GM12878 (cell line): ENCODE results near the gene NCKAP5L. TPM values are rescaled to one million over a fixed set of nuclear protein-coding genes. Genes with fewer than 3 reads are reported as not detected.

ENCODE experiments used
- ATAC-seq: fragments of 200-7000 bp; cut with Tn5 transposase; 3 replicates; pipeline ENCODE4 v1.9.1; 2020; ENCODE audit warnings: mild to moderate bottlenecking, moderate library complexity
- BruUV-seq: library from RNA; stranded (reverse); fragments of 400-500 nt; replicated peaks from 2 replicates; lab custom pipeline; 2021; lab: Mats Ljungman, UMichigan
- CTCF ChIA-PET: fragments of 300-600 bp; sonication (Branson Sonifier 250); formaldehyde crosslinking; extraction: SDS; loops from one replicate; lab custom pipeline; 2021; ENCODE audit warnings: inconsistent platforms; lab: Yijun Ruan, JAX
- POLR2A ChIA-PET: fragments of 350-600 bp; formaldehyde crosslinking; extraction: SDS; loops from one replicate; lab custom pipeline; 2021; ENCODE audit warnings: inconsistent platforms; lab: Charles Lee
- RAD21 ChIA-PET: fragments of 300-600 bp; sonication (Branson Sonifier 250); formaldehyde crosslinking; loops from one replicate; lab custom pipeline; 2023; ENCODE audit warnings: antibody characterized with exemption; ENCODE audit not compliant: unreplicated experiment; lab: Charles Lee
- SMC1A ChIA-PET: fragments of 300-600 bp; sonication (Branson Sonifier 250); formaldehyde crosslinking; loops from one replicate; lab custom pipeline; 2023; ENCODE audit not compliant: unreplicated experiment, uncharacterized antibody; lab: Charles Lee
- DNase-seq: peaks from one replicate; pipeline ENCODE4 v3.0.0-alpha.2; 2011; ENCODE audit warnings: low read depth, low spot score
- FAIRE-seq: peaks from 3 replicates; lab custom pipeline; 2011; peaks lifted over from hg19 to GRCh38; lab: Jason Lieb, UNC
- H2AFZ ChIP-seq: 2 replicates; pipeline ENCODE4 v1.6.0; 2011; ENCODE audit warnings: low read depth, low read length, control low read depth; ENCODE audit not compliant: control insufficient read depth
- H3K27ac ChIP-seq: 2 replicates; pipeline ENCODE4 v1.5.1; 2011; ENCODE audit warnings: control low read depth; ENCODE audit not compliant: control insufficient read depth, insufficient read depth
- H3K27me3 ChIP-seq, 2 experiments: replicated peaks in 1 of 2; 2 replicates each; pipeline versions ENCODE4 v1.6.0 to v1.6.1; 2011; ENCODE audit warnings: low read length in 1 of 2; ENCODE audit not compliant: control insufficient read depth in 2 of 2, insufficient read depth in 2 of 2
- H3K36me3 ChIP-seq, 2 experiments: 2 replicates each; pipeline ENCODE4 v1.5.1; 2011; ENCODE audit warnings: low read length in 1 of 2; ENCODE audit not compliant: control insufficient read depth in 2 of 2, insufficient read depth in 2 of 2
- H3K4me1 ChIP-seq: 2 replicates; pipeline ENCODE4 v1.6.1; 2011; ENCODE audit warnings: mild to moderate bottlenecking, low read length, moderate library complexity, mixed read lengths; ENCODE audit not compliant: control insufficient read depth, insufficient read depth
- H3K4me2 ChIP-seq: 2 replicates; pipeline ENCODE4 v1.6.0; 2011; ENCODE audit warnings: control low read depth; ENCODE audit not compliant: control insufficient read depth, insufficient read depth
- H3K4me3 ChIP-seq: fragments of 200-600 bp; sonication (generic); 2 replicates; pipeline ENCODE4 v1.5.1; 2016
- H3K79me2 ChIP-seq: 2 replicates; pipeline ENCODE4 v1.6.0; 2011; ENCODE audit warnings: low read length; ENCODE audit not compliant: control insufficient read depth, insufficient read depth
- H3K9ac ChIP-seq: 2 replicates; pipeline ENCODE4 v1.8.0; 2011; ENCODE audit warnings: low read length, control low read depth, mixed read lengths; ENCODE audit not compliant: control insufficient read depth, insufficient read depth
- H3K9me3 ChIP-seq: replicated peaks from 3 replicates; pipeline ENCODE4 v1.5.1; 2011; ENCODE audit warnings: mild to moderate bottlenecking, low read length; ENCODE audit not compliant: control insufficient read depth, insufficient read depth
- H4K20me1 ChIP-seq: 2 replicates; pipeline ENCODE4 v1.6.0; 2011; ENCODE audit not compliant: control insufficient read depth, insufficient read depth
- ASH2L ChIP-seq: fragments of 300-600, 200-600 bp; sonication (generic); IDR thresholded peaks from 2 replicates; pipeline ENCODE4 v1.6.1; 2017; ENCODE audit warnings: low read depth, mild to moderate bottlenecking, borderline replicate concordance
- ATF7 ChIP-seq: fragments of 450-650 bp; IDR thresholded peaks from 2 replicates; pipeline ENCODE4 v1.6.1; 2016; ENCODE audit warnings: low read depth, mild to moderate bottlenecking
- BACH1 ChIP-seq: fragments of 450-650 bp; IDR thresholded peaks from 2 replicates; pipeline ENCODE4 v1.6.1; 2017; ENCODE audit warnings: mild to moderate bottlenecking, borderline replicate concordance
- BRCA1 ChIP-seq: IDR thresholded peaks from 2 replicates; pipeline ENCODE4 v1.6.1; 2011; ENCODE audit warnings: low read depth, low read length, improper control_type of control experiment
- DPF2 ChIP-seq: fragments of 450-650 bp; IDR thresholded peaks from 2 replicates; pipeline ENCODE4 v1.6.1; 2017; ENCODE audit warnings: mild to moderate bottlenecking
- E4F1 ChIP-seq: fragments of 450-650 bp; IDR thresholded peaks from 2 replicates; pipeline ENCODE4 v1.6.1; 2018; ENCODE audit warnings: borderline replicate concordance, mild to moderate bottlenecking; ENCODE audit not compliant: partially characterized antibody
- HSF1 ChIP-seq: fragments of 150-350 bp; IDR thresholded peaks from 2 replicates; pipeline ENCODE4 v1.6.1; 2014; ENCODE audit warnings: mild to moderate bottlenecking, low read depth, low read length
- IKZF1 ChIP-seq: fragments of 450-650 bp; conservative IDR thresholded peaks from 2 replicates; pipeline ENCODE4 v1.6.1; 2017; ENCODE audit warnings: antibody characterized with exemption, mild to moderate bottlenecking
- JUNB ChIP-seq: IDR thresholded peaks from 2 replicates; pipeline ENCODE4 v1.6.1; 2016; ENCODE audit warnings: antibody characterized with exemption, mild to moderate bottlenecking
- KLF5 ChIP-seq: fragments of 450-650 bp; IDR thresholded peaks from 2 replicates; pipeline ENCODE4 v1.6.1; 2014; ENCODE audit warnings: mild to moderate bottlenecking; ENCODE audit not compliant: partially characterized antibody
- MEF2B ChIP-seq: fragments of 450-650 bp; IDR thresholded peaks from 2 replicates; pipeline ENCODE4 v1.6.1; 2018; ENCODE audit warnings: mild to moderate bottlenecking, moderate library complexity; ENCODE audit not compliant: partially characterized antibody, poor library complexity, severe bottlenecking
- NBN ChIP-seq: fragments of 450-650 bp; IDR thresholded peaks from 2 replicates; pipeline ENCODE4 v1.6.1; 2016
- NFIC ChIP-seq: IDR thresholded peaks from 2 replicates; pipeline ENCODE4 v1.6.1; 2012; ENCODE audit warnings: low read depth, mild to moderate bottlenecking, inconsistent platforms, low read length, moderate library complexity
- POLR2AphosphoS2 ChIP-seq: IDR thresholded peaks from 2 replicates; pipeline ENCODE4 v1.6.1; 2011; ENCODE audit warnings: low read depth, mild to moderate bottlenecking, low read length, improper control_type of control experiment, moderate library complexity
- RUNX3 ChIP-seq: IDR thresholded peaks from 2 replicates; pipeline ENCODE4 v1.6.1; 2012; ENCODE audit warnings: low read length, inconsistent platforms
- TARDBP ChIP-seq: IDR thresholded peaks from 2 replicates; pipeline ENCODE4 v1.6.1; 2016; ENCODE audit warnings: borderline replicate concordance
- TCF12 ChIP-seq: IDR thresholded peaks from 2 replicates; pipeline ENCODE4 v1.6.1; 2011; ENCODE audit warnings: low read depth, mild to moderate bottlenecking, low read length
- WRNIP1 ChIP-seq: IDR thresholded peaks from 2 replicates; pipeline ENCODE4 v1.6.1; 2011; ENCODE audit warnings: low read depth, low read length, improper control_type of control experiment, borderline replicate concordance
- YBX1 ChIP-seq: fragments of 450-650 bp; IDR thresholded peaks from 2 replicates; pipeline ENCODE4 v1.6.1; 2016; ENCODE audit warnings: antibody characterized with exemption
- ZNF384 ChIP-seq: IDR thresholded peaks from 2 replicates; pipeline ENCODE4 v1.6.1; 2012; ENCODE audit warnings: low read depth, mild to moderate bottlenecking, low read length, improper control_type of control experiment, borderline replicate concordance
- WGBS: methylation state at CpG from one replicate; pipeline ENCODE4 v1.1.6; 2016; ENCODE audit warnings: low lambda C conversion rate; ENCODE audit not compliant: insufficient replicate concordance, insufficient coverage; ENCODE audit errors: missing lambda C conversion rate; 5-methylcytosine and 5-hydroxymethylcytosine counted together
- in situ Hi-C: fragments of 300-500 bp; cut with MboI; formaldehyde crosslinking; loops from 9 replicates; pipeline ENCODE4 v1.14.3; 2018; ENCODE audit warnings: mixed read lengths
- intact Hi-C: fragments of 100-400 bp; cut with micrococcal nuclease; formaldehyde crosslinking; loops from one replicate; pipeline ENCODE4 v1.14.2; 2022; ENCODE audit not compliant: unreplicated experiment
- polyA plus RNA-seq, 11 experiments: library from polyadenylated mRNA; depleted of rRNA in 4 of 11; unstranded in 6 of 11; stranded (reverse) in 5 of 11; fragments of >200 nt; fragmentation: Nextera tagmentation in 4 of 11; fragmentation: Illumina TruSeq in 1 of 11; extraction: Ambion mirVana in 4 of 11; extraction: Trizol in 1 of 11; gene quantifications; 1 replicate in 1 of 11; 2 replicates in 10 of 11; pipeline versions ENCODE4 v1.2.1 to v1.2.3, GENCODE V29; 2011 to 2016; ENCODE audit warnings: inconsistent platforms in 2 of 11, missing spikeins in 2 of 11, low read depth in 1 of 11
- total RNA-seq, 4 experiments: library from RNA; depleted of rRNA in 3 of 4; stranded (reverse); fragments of >200 nt in 3 of 4; fragmentation: Illumina TruSeq in 1 of 4; extraction: Trizol in 1 of 4; gene quantifications; 2 replicates each; pipeline versions ENCODE4 v1.2.1 to v1.2.3, GENCODE V29; 2013 to 2021
- TF ChIP-seq, protein P1 (sequence below): fragments of 450-650 bp; IDR thresholded peaks from 2 replicates; pipeline ENCODE4 v1.6.1; 2017; ENCODE audit warnings: borderline replicate concordance

Gene NCKAP5L
- total and polyA plus RNA-seq, 10 of the 15 experiments (the other 5 are each of a cell fraction or from before 2014, with no cell fraction given) = 0.03 to 15.8 (median 4.4) TPM

DNA sequence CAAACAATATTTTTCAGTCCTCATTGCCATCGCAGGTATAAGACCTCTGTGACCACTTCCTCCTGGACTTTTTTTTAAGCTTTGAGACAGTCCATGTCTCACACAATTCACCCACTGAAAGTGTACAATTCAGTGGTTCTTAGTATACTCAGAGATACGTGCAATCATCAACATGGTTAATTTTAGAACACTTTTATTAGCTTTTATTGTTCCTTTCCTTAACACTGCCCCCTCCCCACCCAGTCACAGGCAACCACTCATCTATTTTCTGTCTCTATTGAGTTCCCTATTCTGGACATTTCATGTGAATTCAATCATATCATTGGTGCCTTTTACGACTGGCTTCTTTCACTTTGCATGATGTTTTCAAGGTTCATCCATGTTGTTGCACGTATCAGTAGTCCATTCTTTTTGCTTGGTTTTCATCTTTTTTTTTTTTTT is 16.2 kb downstream of the NCKAP5L start:
- CTCF ChIA-PET = interaction anchor here (0.7 to 2.6 kb wide), 8 partner anchors 9 to 259 kb away, joined by 3 to 12 read pairs (median 4); no protein-coding TSS in a partner anchor
- 2% methylated on average over 4 of the region's 4 CpGs for WGBS
- SMC1A ChIA-PET = interaction anchor here (0.7 to 1.4 kb wide), 9 partner anchors 12 to 134 kb away, joined by 3 to 8 read pairs (median 4); partner anchors contain the start of genes NCKAP5L and TMBIM6
- TF ChIP-seq JUNB = no peak
- no peak for TF ChIP-seq WRNIP1
- peak; percentile 47; the same call in 1 of the 2 replicates for TF ChIP-seq ATF7
- TF ChIP-seq, protein P1, sequence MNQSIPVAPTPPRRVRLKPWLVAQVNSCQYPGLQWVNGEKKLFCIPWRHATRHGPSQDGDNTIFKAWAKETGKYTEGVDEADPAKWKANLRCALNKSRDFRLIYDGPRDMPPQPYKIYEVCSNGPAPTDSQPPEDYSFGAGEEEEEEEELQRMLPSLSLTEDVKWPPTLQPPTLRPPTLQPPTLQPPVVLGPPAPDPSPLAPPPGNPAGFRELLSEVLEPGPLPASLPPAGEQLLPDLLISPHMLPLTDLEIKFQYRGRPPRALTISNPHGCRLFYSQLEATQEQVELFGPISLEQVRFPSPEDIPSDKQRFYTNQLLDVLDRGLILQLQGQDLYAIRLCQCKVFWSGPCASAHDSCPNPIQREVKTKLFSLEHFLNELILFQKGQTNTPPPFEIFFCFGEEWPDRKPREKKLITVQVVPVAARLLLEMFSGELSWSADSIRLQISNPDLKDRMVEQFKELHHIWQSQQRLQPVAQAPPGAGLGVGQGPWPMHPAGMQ = no peak
- TF ChIP-seq POLR2AphosphoS2 = no peak
- no peak for TF ChIP-seq BRCA1
- no peak for TF ChIP-seq E4F1
- TF ChIP-seq ASH2L = no peak
- TF ChIP-seq ZNF384 = peak; percentile 57; the same call in 1 of the 2 replicates
- no peak for TF ChIP-seq TARDBP
- TF ChIP-seq BACH1 = no peak
- TF ChIP-seq KLF5 = no peak
- TF ChIP-seq NBN = peak; percentile 48; the same call in 1 of the 2 replicates
- TF ChIP-seq MEF2B = peak; percentile 48
- TF ChIP-seq RUNX3 = peak; percentile 84
- TF ChIP-seq TCF12 = no peak
- 0 out of 2 replicates have a peak, but pooled peaks have one; percentile 38 for TF ChIP-seq NFIC
- TF ChIP-seq YBX1 = no peak
- TF ChIP-seq IKZF1 = no peak
- TF ChIP-seq DPF2 = no peak
- no peak for TF ChIP-seq HSF1

More for the DNA sequence above, 16.2 kb downstream of the NCKAP5L start:
- ATAC-seq (peak; percentile 86), FAIRE-seq (peak; percentile 49), DNase-seq (peak; percentile 36)
- Histone ChIP-seq H3K9ac (no peak overlapping the region; the same call in 1 of the 2 replicates), H3K4me3 (peak overlapping the region; percentile 38), H3K27ac (peak overlapping the region; percentile 70), H3K36me3 (no peaks in the 10 kb centered on the region), H2AFZ (peak overlapping the region; percentile 11), H4K20me1 (no peaks in the 10 kb centered on the region), H3K4me1 (peaks cover 28% of the 10 kb centered on the region), H3K79me2 (no peaks in the 10 kb centered on the region; the same call in 1 of the 2 replicates), H3K27me3 (no peaks in the 10 kb centered on the region), H3K9me3 (no peaks in the 10 kb centered on the region), H3K4me2 (peak overlapping the region; percentile 72)
- ChIA-PET RAD21 (interaction anchor here (0.9 to 1.8 kb wide), 5 partner anchors 8 to 106 kb away, joined by 3 to 7 read pairs (median 4); partner anchors contain the start of gene TMBIM6), POLR2A (interaction anchor here (0.6 to 1.0 kb wide), 3 partner anchors 11 to 34 kb away, joined by 3 read pairs; no protein-coding TSS in a partner anchor)
- in situ Hi-C loops = no loop called here
- TSS peak; percentile 20 for BruUV-seq
- intact Hi-C loops = loop anchor here (1.0 kb wide), 1 partner anchor 16 kb away; the partner anchor contains the start of gene NCKAP5L
